GM20431 (cell line): ENCODE data around the gene ST14.

Experiments
- in situ Hi-C: fragments of 300-500 bp; cut with MseI, MboI; formaldehyde crosslinking; loops from one replicate; pipeline ENCODE4 v1.15.0; 2020; ENCODE audit warnings: low sequenced_read_pairs; ENCODE audit not compliant: unreplicated experiment

ST14 gene

DNA sequence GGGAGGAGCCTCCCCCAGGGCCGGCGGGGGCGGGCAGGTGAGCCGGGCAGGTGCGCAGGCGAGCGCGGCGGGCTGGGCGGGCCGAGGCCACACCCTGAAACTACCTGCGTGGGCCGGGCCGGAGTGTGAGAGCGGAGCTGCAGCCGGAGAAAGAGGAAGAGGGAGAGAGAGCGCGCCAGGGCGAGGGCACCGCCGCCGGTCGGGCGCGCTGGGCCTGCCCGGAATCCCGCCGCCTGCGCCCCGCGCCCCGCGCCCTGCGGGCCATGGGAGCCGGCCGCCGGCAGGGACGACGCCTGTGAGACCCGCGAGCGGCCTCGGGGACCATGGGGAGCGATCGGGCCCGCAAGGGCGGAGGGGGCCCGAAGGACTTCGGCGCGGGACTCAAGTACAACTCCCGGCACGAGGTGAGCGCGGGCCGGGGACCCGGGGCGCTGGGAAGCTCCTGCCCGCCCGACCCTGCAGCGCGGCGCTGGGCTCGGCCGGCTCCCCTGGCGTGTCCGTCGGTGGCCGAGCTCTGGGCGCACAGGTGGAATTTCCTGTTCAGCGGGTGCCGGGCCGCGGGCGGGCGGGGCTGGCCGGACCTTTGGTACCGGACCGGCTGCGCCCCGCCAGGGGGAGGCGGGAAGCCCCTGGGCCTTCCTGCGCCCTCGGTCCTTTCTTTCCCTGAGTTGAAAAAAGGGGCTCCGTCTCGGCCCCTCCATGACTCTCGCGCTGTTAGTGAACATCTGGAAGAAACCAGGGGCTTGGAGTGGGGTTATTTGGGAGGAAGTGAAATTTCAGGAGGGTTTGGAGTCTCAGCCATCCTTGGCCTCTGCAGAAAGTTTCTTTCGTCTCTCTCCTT lies at the start of gene ST14:
Gene ST14 (plus strand): TSS at position 126 of the 841 bp plus-strand sequence. CDS start 198 bp downstream, at position 324.
- in situ Hi-C loops: no loop called here

DNA sequence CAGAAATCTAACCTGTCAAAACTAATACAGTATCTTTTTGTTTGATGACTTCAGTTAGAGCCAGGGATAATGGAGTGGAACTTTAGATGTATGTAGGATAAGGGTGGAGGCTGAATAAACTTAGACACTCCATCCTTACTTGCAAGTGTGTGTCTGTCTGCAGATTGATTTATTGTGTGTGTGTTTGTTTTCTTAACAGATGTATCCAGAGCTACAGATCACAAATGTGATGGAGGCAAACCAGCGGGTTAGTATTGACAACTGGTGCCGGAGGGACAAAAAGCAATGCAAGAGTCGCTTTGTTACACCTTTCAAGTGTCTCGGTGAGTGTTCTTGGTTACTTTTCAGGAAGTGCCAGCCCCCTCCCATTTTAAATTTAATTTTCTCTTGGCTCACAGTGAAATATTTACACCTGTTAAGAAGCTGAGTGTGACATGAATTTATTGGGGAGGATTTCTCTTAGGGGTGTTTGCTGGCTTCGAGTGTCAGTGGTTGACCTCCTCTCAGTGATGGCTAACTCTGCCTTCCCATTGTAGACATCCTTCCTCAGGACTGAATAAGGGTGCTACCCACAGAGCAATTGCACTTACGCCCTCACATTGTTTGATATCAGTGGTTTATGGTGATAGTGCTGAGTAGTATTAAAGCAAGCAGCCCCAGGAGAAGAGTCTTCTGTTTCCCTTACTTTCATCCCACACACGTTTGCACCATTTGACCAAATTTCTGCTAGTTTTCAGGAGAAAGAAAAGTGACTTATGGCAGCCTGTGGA lies 49.1 kb upstream of the ST14 start:
- in situ Hi-C loops: no loop called here

DNA sequence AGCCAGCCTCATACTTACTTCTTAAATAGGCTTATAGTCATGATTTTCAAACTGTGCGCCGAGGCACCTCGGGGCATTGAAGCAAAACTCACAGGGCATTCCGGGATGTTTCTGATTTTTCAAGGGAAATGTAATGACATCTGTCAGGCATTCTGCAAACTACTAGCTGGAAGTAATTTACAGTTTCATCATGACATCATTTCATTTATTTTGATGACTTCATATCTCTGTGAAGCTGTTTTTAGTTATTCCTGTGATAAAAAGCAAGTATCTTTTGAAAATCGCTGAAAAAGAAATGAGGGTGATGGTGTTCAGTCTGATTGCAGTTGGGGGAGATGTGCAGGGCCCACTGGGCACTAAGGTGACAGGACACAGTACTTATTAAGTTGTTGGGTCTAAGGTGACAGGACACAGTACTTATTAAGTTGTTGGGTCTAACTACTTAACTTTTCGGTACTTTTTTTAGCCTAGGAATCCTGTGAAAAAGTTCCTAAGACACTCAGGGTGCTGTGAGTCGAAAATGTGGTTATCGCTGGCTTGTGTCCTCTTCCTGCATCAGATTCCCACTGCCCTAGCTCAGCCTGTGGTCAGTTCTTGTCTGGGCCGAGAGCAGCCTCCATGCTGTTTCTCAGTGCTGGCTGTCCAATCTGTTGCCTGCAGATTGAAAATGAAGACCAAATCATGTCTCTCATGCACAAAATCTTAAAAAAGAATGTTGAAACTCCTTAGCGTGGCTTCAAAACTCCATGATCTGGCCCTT lies 47.3 kb upstream of the ST14 start:
- in situ Hi-C loops: no loop called here

DNA sequence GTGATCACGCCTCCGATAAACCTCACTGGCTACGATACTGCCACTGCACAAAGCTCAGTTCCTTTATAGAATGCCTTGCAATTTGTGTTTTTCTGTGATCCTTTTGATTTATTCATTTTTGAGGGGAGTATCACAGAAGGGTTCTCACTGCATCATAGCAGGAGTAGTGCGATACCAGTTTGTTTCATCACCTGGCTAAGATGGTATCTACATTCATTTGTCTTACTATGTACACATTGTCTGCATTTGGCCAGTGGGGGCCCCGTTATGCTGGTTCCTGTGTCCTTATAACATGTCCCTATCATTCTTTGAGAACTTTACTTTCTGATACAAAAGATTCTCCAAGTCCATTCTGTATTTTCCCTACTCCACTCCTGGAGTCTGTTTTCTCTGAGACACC lies 45.3 kb upstream of the ST14 start:
- in situ Hi-C loops: no loop called here

DNA sequence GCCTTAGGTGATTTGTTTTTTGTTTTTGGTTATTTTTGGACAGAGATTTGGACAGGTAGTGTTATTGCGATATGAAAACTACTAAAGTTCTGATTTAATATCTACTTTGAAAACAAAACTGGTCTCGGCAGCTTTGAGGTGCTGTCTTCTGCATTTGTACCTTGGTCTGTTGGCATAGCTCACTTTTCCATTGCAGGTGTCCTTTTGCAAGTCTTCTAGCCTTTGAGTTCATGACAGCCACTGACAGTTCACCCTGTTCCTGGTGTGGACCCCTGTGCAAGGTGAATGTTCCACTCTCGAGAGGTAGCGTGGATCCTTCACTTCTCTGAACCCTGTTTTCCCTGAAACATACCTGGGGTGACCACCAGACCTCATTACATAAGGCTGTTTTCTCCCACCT lies 44.9 kb upstream of the ST14 start:
- in situ Hi-C loops: no loop called here

DNA sequence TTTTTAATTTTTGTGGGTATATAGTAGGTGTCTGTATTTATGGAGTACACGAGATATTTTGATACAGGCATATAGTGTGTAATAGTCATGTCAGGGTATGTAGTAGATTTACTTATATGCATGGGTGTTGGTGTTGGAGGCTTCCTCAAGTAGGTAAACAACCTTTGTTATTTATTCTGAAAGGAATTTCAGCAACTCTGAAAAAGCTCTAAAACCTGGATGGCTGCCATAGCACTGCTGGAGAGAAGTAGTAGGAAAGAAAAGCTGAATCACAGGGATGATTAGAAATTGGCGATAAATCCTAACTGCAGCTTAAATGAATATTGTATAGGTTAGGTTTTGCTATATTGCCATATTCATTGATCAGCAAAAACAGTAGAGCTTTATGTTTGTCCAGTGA lies 44.4 kb upstream of the ST14 start:
- in situ Hi-C loops: no loop called here

DNA sequence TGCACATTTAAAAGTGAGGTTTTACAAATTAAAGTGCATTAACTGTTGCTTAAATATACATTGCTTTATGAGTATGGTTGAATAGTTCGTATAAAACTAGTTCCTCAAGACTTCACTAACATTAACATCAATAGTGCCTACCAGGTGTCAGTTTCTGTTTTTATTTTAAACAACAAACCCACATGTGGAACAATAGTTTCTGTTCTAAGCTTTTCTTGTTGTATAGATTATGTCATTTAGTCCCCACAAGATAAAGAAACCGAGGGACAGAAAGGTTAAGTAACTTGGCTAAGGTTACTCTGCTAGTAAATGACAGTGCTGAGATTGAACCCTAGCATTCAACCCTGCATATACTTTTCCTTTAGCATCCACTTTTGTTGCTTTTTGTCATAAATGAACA lies 41.4 kb upstream of the ST14 start:
- in situ Hi-C loops: no loop called here

DNA sequence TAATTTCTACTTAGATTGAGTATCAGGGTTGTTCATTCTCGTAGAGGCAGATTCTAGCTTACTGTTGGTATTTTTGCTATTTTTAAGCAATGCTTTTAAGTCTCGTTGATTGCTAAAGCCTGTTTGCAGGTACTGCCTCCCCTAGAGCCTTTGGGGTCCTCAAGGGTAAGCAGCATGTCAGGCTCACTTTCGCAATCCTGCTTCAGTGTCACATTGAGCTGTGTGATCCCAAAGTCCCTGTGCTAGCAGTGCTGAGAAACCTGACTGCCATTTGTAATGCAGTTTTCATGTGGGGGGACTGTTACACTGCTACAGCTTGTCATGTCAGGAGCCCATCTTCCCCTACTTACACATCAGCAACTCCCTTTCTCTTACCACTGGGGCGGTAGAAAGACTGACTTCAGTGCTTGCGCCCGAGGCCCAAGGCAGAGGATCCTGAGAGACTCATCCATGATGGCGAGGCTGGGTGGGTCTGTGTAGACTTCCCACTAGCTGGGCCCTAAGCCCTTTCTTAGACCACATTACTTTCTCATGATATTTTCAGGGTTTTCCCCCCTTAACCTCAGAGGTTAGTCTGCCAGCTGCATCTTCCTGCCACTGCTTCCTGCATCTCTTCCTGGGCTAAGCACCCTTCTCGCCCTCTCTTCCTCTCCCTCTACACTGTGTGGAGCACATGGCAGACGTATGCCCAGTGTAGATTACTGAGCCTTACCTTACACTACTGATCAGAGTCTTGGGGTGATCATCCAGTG lies 40.8 kb upstream of the ST14 start:
- in situ Hi-C loops: no loop called here

DNA sequence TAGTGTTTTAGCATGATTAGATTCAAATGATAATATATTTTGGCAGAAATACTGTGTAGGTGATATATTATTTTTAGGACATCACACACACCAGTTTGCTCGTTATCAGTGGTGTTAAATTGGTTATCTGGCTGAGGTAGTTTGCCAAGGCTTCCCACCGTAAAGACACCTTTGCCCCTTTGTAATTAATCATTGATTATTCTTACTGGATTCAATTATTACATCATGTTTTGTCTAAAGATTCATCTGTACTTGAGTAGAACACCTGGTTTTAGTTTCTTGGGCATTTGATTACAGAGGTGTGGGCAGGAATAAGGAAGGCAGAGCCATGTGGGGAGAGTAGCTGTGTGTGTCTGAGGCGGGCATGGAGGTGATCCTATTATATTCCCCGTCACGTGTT lies 39.5 kb upstream of the ST14 start:
- in situ Hi-C loops: no loop called here

DNA sequence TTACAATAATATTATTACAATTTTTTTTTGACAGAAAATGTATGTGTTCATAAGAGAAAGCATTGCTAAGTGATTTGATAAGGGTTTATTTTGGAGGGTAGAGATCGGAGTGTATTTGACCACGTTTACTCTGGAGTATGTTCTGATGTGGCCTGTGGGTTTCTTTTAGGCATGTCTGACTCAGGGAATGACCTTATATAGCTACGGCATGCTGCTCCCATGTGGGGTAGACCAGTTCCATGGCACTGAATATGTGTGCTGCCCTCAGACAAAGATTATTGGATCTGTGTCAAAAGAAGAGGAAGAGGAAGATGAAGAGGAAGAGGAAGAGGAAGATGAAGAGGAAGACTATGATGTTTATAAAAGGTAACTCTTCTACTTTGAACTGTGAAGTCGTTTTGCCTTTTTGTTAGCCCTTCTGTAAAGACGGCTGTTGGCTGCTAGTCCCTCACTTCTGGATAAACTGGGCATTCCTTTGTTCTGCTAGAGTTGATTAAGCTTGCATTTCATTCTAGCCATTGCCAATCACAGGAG lies 38.1 kb upstream of the ST14 start:
- in situ Hi-C loops: no loop called here

DNA sequence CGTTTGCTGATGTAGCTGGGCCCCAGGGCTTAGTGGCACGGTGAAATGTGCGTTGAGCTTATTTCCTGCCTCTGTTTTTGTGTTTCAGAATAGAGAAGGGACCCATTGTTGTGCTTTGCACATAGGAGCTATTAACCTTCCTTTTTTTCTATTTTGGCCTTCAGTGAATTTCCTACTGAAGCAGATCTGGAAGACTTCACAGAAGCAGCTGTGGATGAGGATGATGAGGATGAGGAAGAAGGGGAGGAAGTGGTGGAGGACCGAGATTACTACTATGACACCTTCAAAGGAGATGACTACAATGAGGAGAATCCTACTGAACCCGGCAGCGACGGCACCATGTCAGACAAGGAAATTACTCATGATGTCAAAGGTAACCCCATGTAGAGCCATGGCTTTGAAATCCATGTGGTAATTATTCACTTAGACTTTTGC lies 37.4 kb upstream of the ST14 start:
- in situ Hi-C loops: no loop called here

DNA sequence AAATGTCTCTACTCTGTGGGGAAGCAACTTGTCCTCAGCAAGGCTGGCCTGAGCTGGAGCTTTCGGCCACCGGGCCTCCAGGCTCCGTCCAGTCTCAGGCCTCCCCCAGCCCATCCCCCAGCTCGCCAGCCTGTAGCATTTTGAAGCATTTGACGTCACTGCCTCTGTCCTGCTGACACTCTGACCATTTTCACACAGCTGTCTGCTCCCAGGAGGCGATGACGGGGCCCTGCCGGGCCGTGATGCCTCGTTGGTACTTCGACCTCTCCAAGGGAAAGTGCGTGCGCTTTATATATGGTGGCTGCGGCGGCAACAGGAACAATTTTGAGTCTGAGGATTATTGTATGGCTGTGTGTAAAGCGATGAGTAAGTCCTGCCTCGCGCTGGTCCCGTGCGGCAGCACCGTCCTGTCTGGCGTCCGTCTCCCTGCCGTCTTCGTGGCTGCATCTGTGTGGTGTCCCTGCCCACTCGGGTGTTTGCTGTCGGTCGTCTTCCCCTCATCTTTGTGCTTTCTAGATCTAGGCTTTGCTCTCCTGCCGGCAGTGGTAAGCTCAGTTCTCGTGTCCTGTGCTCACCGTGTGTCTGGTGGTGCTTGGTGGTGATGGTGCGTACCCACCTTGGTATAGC lies 36.1 kb upstream of the ST14 start:
- in situ Hi-C loops: no loop called here

DNA sequence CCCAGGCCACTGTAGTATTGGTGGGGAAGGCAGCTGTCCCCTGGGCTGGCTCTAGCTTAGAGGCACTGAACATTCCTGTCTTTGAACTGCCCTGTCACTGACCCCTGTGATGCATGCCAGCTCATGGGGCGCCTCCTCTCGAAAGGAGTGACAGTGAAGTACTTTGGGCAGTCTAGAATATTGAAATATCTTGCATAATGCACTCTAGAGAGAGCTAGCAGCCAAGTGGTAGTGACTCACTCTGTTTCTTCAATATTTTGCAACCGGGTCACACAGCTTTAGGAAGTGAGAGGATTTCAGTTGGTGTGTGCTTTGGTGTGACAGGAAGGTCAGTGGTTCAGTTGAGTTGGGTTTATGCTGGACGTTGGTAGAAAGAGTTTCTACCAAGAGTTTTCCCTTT lies 35.5 kb upstream of the ST14 start:
- in situ Hi-C loops: no loop called here

DNA sequence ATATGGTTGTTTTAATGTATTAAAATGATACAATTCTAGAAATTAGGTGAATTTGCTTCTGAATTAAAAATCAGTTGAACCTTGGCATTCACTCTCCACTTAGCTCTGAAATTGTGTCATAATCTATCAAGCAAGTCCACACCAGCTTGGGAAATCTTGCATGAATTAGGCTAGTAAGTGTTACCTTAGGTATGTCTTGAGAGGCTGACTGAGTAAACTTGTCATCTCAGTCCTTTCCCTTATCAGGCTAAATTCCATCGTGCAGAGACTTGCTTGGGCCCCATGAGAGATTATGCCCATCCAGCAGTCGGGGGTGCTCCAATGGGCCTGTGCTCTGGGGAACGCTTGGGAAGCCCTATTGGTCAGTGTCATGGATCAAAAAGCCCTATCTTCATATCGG lies 33.9 kb upstream of the ST14 start:
- in situ Hi-C loops: no loop called here

DNA sequence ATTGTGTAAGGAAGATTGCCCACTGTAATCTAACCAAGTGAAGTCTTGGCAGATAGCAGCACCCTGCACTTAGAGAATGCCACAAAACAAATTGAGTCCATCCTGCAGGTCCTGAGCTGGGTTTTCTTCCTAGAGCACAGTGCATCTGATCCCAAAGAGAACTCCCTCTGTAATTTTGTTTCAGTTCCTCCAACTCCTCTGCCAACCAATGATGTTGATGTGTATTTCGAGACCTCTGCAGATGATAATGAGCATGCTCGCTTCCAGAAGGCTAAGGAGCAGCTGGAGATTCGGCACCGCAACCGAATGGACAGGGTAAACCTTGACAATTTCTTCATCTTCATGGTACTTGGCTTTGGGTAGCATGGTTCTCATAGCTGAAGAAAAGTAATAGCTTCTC lies 33.1 kb upstream of the ST14 start:
- in situ Hi-C loops: no loop called here

DNA sequence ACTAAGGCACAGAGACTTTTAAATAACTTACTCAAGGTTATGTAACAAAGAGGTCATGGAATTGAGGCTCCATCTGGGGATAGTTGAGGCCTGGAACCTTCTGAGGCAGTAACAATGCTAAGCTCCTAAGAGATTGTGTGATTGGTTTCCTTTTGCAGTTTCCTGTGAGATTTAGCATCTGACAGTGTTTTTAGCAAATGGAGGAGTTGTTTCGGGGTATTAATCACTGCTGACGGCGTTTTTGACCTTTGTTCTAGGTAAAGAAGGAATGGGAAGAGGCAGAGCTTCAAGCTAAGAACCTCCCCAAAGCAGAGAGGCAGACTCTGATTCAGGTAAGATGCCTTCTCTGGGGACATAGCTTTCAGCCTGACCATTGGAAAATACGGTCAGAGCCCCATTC lies 32.1 kb upstream of the ST14 start:
- in situ Hi-C loops: no loop called here

DNA sequence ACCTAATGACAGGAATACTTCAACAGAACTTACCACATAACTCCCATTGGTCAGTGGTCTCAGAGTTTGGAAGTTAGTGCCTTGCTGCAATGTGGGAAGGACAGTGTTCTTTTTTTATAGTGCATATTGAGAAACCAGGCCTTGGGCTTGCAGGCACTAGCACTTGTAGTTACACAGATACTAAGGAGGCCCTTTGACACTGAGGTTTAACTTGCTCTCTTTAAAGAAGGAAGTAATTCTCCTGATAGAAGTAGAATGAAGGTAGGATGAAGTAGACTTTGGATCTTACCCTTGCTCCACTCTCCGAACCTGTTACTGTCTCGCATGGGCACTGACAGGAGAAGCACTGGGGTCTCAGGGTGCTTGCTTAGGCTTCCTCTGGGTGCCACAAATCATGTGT lies 31.0 kb upstream of the ST14 start:
- in situ Hi-C loops: no loop called here

DNA sequence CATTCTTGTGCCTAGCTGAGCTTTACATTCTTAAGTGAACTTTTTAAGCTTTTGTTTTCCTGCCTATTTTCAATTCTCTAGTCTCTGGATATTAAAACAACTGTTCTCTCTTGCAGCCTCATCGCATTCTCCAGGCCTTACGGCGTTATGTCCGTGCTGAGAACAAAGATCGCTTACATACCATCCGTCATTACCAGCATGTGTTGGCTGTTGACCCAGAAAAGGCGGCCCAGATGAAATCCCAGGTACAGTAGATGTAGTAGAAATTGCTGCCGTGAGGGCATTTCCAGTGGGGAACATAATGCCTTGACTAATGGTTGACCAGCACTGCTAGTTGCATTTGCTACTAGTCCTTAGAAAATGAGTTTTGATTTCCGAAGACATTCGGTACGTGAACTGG lies 29.7 kb upstream of the ST14 start:
- in situ Hi-C loops: loop anchor here (10.0 kb wide), 1 partner anchor 215 kb away; no protein-coding TSS in a partner anchor
